Caco-2 (cell line): Measurements from ENCODE around the gene C10orf143. TPM values are rescaled to one million over a fixed set of nuclear protein-coding genes. Genes with fewer than 3 reads are reported as not detected.

ENCODE experiments used
- BruUV-seq: library from RNA; stranded (reverse); fragments of 400-500 nt; replicated peaks from 2 replicates; lab custom pipeline; 2021; lab: Mats Ljungman, UMichigan
- CTCF ChIA-PET: fragments of 300-600 bp; sonication (Branson Sonifier 250); formaldehyde crosslinking; loops from one replicate; lab custom pipeline; 2022; ENCODE audit warnings: antibody characterized with exemption; lab: Charles Lee
- POLR2A ChIA-PET: fragments of 300-600 bp; sonication (Branson Sonifier 250); formaldehyde crosslinking; loops from one replicate; lab custom pipeline; 2022; ENCODE audit warnings: antibody characterized with exemption; lab: Charles Lee
- DNase-seq, 2 experiments: peaks; one replicate each; pipeline versions ENCODE4 v3.0.0 to v3.0.0-alpha.2; 2020 to 2022
- H3K27me3 ChIP-seq: replicated peaks from 2 replicates; pipeline ENCODE4 v1.6.0; 2011; ENCODE audit warnings: low read length; ENCODE audit not compliant: control insufficient read depth, insufficient read depth
- H3K36me3 ChIP-seq: 2 replicates; pipeline ENCODE4 v1.5.1; 2011; ENCODE audit warnings: low read length; ENCODE audit not compliant: control insufficient read depth, insufficient read depth
- H3K4me1 ChIP-seq: fragments of 250-450 bp; sonication (Bioruptor Pico); 2 replicates; pipeline ENCODE4 v1.5.1; 2020; ENCODE audit warnings: mild to moderate bottlenecking
- H3K4me3 ChIP-seq: 2 replicates; pipeline ENCODE4 v1.5.1; 2011; ENCODE audit warnings: low read depth, mild to moderate bottlenecking, control low read depth, low read length
- H3K9me3 ChIP-seq: fragments of 250-450 bp; sonication (Bioruptor Pico); 2 replicates; pipeline ENCODE4 v1.5.1; 2020; ENCODE audit warnings: mild to moderate bottlenecking, moderate library complexity
- H3K27ac Mint-ChIP-seq: one replicate; pipeline ENCODE4 v1.8.0; 2022; ENCODE audit warnings: mixed read lengths; ENCODE audit not compliant: unreplicated experiment
- H3K27me3 Mint-ChIP-seq: one replicate; pipeline ENCODE4 v1.8.0; 2022; ENCODE audit warnings: mixed read lengths; ENCODE audit not compliant: insufficient read depth, unreplicated experiment
- H3K36me3 Mint-ChIP-seq: one replicate; pipeline ENCODE4 v1.8.0; 2022; ENCODE audit warnings: mild to moderate bottlenecking, mixed read lengths; ENCODE audit not compliant: insufficient read depth, unreplicated experiment
- H3K4me1 Mint-ChIP-seq: one replicate; pipeline ENCODE4 v1.8.0; 2022; ENCODE audit warnings: low read depth, mixed read lengths; ENCODE audit not compliant: unreplicated experiment
- H3K4me3 Mint-ChIP-seq: one replicate; pipeline ENCODE4 v1.8.0; 2022; ENCODE audit warnings: mild to moderate bottlenecking, moderate library complexity, mixed read lengths; ENCODE audit not compliant: unreplicated experiment
- H3K9me3 Mint-ChIP-seq: one replicate; pipeline ENCODE4 v1.8.0; 2022; ENCODE audit warnings: mixed read lengths; ENCODE audit not compliant: unreplicated experiment
- intact Hi-C: fragments of 100-400 bp; cut with micrococcal nuclease; formaldehyde crosslinking; loops from one replicate; pipeline ENCODE4 v1.10.0; 2022; ENCODE audit not compliant: unreplicated experiment
- total RNA-seq: library from RNA; stranded (reverse); gene quantifications from 2 replicates; pipeline ENCODE4 v1.2.3, GENCODE V29; 2022
- TF ChIP-seq, protein P1 (sequence below), 2 experiments: fragments of 200-600 bp in 1 of 2; IDR thresholded peaks; 1 replicate in 1 of 2; 2 replicates in 1 of 2; pipeline versions ENCODE4 v1.5.1 to v1.8.0; 2011 to 2022; ENCODE audit warnings: antibody characterized with exemption in 1 of 2, control low read depth in 1 of 2, inconsistent platforms in 1 of 2, low read depth in 1 of 2, low read length in 1 of 2, mild to moderate bottlenecking in 1 of 2, moderate library complexity in 1 of 2; ENCODE audit not compliant: insufficient read depth in 1 of 2, severe bottlenecking in 1 of 2, unreplicated experiment in 1 of 2

C10orf143 gene
- total RNA-seq, 1 experiment from 2014 or later = 0.54 TPM

GRCh38 chr10:130141878-130142277 lies 31.2 kb upstream of the C10orf143 start:
- Mint-ChIP-seq H3K27me3 (no peaks in the 10 kb centered on the region), H3K27ac (no peak overlapping the region), H3K4me1 (peaks cover 18% of the 10 kb centered on the region), H3K4me3 (no peak overlapping the region), H3K9me3 (no peaks in the 10 kb centered on the region), H3K36me3 (peaks cover 53% of the 10 kb centered on the region)
- intact Hi-C loops = no loop called here
- Histone ChIP-seq H3K4me3 (no peak overlapping the region), H3K9me3 (no peaks in the 10 kb centered on the region), H3K27me3 (no peaks in the 10 kb centered on the region), H3K4me1 (peaks cover 10% of the 10 kb centered on the region), H3K36me3 (no peaks in the 10 kb centered on the region)
- ChIA-PET POLR2A (no interaction called here), CTCF (no interaction called here)
- no peak for DNase-seq
- TF ChIP-seq, protein P1, sequence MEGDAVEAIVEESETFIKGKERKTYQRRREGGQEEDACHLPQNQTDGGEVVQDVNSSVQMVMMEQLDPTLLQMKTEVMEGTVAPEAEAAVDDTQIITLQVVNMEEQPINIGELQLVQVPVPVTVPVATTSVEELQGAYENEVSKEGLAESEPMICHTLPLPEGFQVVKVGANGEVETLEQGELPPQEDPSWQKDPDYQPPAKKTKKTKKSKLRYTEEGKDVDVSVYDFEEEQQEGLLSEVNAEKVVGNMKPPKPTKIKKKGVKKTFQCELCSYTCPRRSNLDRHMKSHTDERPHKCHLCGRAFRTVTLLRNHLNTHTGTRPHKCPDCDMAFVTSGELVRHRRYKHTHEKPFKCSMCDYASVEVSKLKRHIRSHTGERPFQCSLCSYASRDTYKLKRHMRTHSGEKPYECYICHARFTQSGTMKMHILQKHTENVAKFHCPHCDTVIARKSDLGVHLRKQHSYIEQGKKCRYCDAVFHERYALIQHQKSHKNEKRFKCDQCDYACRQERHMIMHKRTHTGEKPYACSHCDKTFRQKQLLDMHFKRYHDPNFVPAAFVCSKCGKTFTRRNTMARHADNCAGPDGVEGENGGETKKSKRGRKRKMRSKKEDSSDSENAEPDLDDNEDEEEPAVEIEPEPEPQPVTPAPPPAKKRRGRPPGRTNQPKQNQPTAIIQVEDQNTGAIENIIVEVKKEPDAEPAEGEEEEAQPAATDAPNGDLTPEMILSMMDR (IDR thresholded peaks at IDR 0.05; ENCODE audit: insufficient read depth in 1 of 2, low read depth in 1 of 2, low read length in 1 of 2, severe bottlenecking in 1 of 2, unreplicated experiment in 1 of 2) = no peak
- no TSS peak for BruUV-seq

- Mint-ChIP-seq H3K4me3 (no peak overlapping the region), H3K9me3 (no peaks in the 10 kb centered on the region), H3K4me1 (peaks cover 18% of the 10 kb centered on the region), H3K27ac (no peak overlapping the region), H3K27me3 (no peaks in the 10 kb centered on the region), H3K36me3 (peaks cover 51% of the 10 kb centered on the region)
- TF ChIP-seq, protein P1 (IDR thresholded peaks at IDR 0.05; ENCODE audit: insufficient read depth in 1 of 2, low read depth in 1 of 2, low read length in 1 of 2, severe bottlenecking in 1 of 2, unreplicated experiment in 1 of 2) = no peak
- intact Hi-C loops = no loop called here
- H3K9me3 ChIP-seq = no peaks in the 10 kb centered on the region
- CTCF ChIA-PET = no interaction called here
- no TSS peak for BruUV-seq
- POLR2A ChIA-PET = no interaction called here
- H3K27me3 ChIP-seq = no peaks in the 10 kb centered on the region
- DNase-seq = no peak
- no peak overlapping the region for H3K4me3 ChIP-seq
- H3K36me3 ChIP-seq = no peaks in the 10 kb centered on the region
- peaks cover 10% of the 10 kb centered on the region for H3K4me1 ChIP-seq
Observed at GRCh38 chr10:130141460-130141859, 30.8 kb upstream of the C10orf143 start.

DNA sequence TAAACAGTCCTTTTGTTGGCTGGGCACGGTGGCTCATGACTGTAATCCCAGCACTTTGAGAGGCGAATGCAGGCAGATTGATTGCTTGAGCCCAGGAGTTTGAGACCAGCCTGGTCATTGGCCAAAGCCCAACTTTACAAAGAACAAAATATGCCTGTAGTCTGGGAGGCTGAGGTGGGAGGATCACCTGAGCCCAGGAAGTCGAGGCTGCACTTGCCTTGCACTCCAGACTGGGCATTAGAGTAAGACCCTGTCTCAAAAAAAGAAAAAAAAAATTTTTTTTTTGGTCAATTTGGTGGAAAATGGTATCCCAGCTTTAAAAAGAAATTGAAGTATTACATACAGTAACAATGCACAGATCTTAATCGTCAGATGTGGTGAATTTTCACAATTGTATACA lies 30.4 kb upstream of the C10orf143 start:
- H3K36me3 ChIP-seq = no peaks in the 10 kb centered on the region
- Mint-ChIP-seq H3K27ac (no peak overlapping the region), H3K9me3 (no peaks in the 10 kb centered on the region), H3K27me3 (no peaks in the 10 kb centered on the region), H3K36me3 (peaks cover 46% of the 10 kb centered on the region), H3K4me1 (peaks cover 18% of the 10 kb centered on the region), H3K4me3 (no peak overlapping the region)
- H3K4me1 ChIP-seq = peaks cover 10% of the 10 kb centered on the region
- BruUV-seq = no TSS peak
- no peaks in the 10 kb centered on the region for H3K27me3 ChIP-seq
- H3K9me3 ChIP-seq = no peaks in the 10 kb centered on the region
- DNase-seq = no peak
- CTCF ChIA-PET = no interaction called here
- H3K4me3 ChIP-seq = no peak overlapping the region
- POLR2A ChIA-PET = no interaction called here
- TF ChIP-seq, protein P1 (IDR thresholded peaks at IDR 0.05; ENCODE audit: insufficient read depth in 1 of 2, low read depth in 1 of 2, low read length in 1 of 2, severe bottlenecking in 1 of 2, unreplicated experiment in 1 of 2) = no peak
- intact Hi-C loops = no loop called here
